HAP-1 (cell line): Measurements from ENCODE around the gene SOS1.

Experiments
- DNase-seq, 2 experiments: peaks; one replicate each; pipeline ENCODE4 v3.0.0-alpha.2; 2016 to 2020; ENCODE audit warnings: low spot score in 2 of 2
- H3K27me3 ChIP-seq: fragments of 250-450 bp; sonication (Bioruptor Pico); 2 replicates; pipeline ENCODE4 v1.5.1; 2020; ENCODE audit warnings: low read depth, mild to moderate bottlenecking, moderate library complexity
- H3K36me3 ChIP-seq: fragments of 250-450 bp; sonication (Bioruptor Pico); replicated peaks from 2 replicates; pipeline ENCODE4 v1.5.1; 2020; ENCODE audit warnings: mild to moderate bottlenecking
- H3K4me1 ChIP-seq: fragments of 250-450 bp; sonication (Bioruptor Pico); 2 replicates; pipeline ENCODE4 v1.5.1; 2020; ENCODE audit warnings: mild to moderate bottlenecking
- H3K4me3 ChIP-seq: fragments of 250-450 bp; sonication (Bioruptor Pico); 2 replicates; pipeline ENCODE4 v1.5.1; 2020; ENCODE audit warnings: mild to moderate bottlenecking, moderate library complexity
- H3K9me3 ChIP-seq: fragments of 250-450 bp; sonication (Bioruptor Pico); 2 replicates; pipeline ENCODE4 v1.5.1; 2020; ENCODE audit warnings: mild to moderate bottlenecking, moderate library complexity
- in situ Hi-C: fragments of 300-500 bp; cut with MboI; formaldehyde crosslinking; loops from 3 replicates; pipeline ENCODE4 v1.14.3; 2020; ENCODE audit warnings: low sequenced_read_pairs, inconsistent platforms, mixed read lengths

Gene SOS1

GRCh38 chr2:39107724-39108273, 13.1 kb downstream of the SOS1 start:
- H3K4me1 ChIP-seq: peaks cover 10% of the 10 kb centered on the region
- peak; percentile 29 to 36 for DNase-seq
- H3K36me3 ChIP-seq: no peaks in the 10 kb centered on the region
- in situ Hi-C loops: no loop called here
- H3K27me3 ChIP-seq: no peaks in the 10 kb centered on the region
- H3K4me3 ChIP-seq: no peak overlapping the region
- peaks cover 3% of the 10 kb centered on the region; the same call in 1 of the 2 replicates for H3K9me3 ChIP-seq

- H3K9me3 ChIP-seq: peaks cover 3% of the 10 kb centered on the region; the same call in 1 of the 2 replicates
- H3K4me3 ChIP-seq: no peak overlapping the region
- peak; percentile 42 to 52 for DNase-seq
- H3K27me3 ChIP-seq: no peaks in the 10 kb centered on the region
- no peaks in the 10 kb centered on the region for H3K36me3 ChIP-seq
- in situ Hi-C loops: no loop called here
- H3K4me1 ChIP-seq: peaks cover 10% of the 10 kb centered on the region
Measured at GRCh38 chr2:39107156-39107555, 13.7 kb downstream of the SOS1 start.

- no peaks in the 10 kb centered on the region for H3K36me3 ChIP-seq
- H3K9me3 ChIP-seq: no peaks in the 10 kb centered on the region
- H3K4me1 ChIP-seq: peaks cover 2% of the 10 kb centered on the region; the same call in 1 of the 2 replicates
- in situ Hi-C loops: no loop called here
- no peak overlapping the region for H3K4me3 ChIP-seq
- H3K27me3 ChIP-seq: no peaks in the 10 kb centered on the region
- DNase-seq: no peak
Measured at GRCh38 chr2:39099870-39100728, 20.8 kb downstream of the SOS1 start.

GRCh38 chr2:39099310-39099869, 21.5 kb downstream of the SOS1 start:
- Histone ChIP-seq H3K4me1 (peaks cover 2% of the 10 kb centered on the region; the same call in 1 of the 2 replicates), H3K36me3 (no peaks in the 10 kb centered on the region)
- in situ Hi-C loops: no loop called here

GRCh38 chr2:39095624-39096023, 25.2 kb downstream of the SOS1 start:
- H3K4me3 ChIP-seq: no peak overlapping the region
- H3K27me3 ChIP-seq: no peaks in the 10 kb centered on the region
- H3K4me1 ChIP-seq: no peaks in the 10 kb centered on the region
- H3K9me3 ChIP-seq: no peaks in the 10 kb centered on the region
- no peaks in the 10 kb centered on the region for H3K36me3 ChIP-seq
- in situ Hi-C loops: no loop called here
- DNase-seq: no peak

More at GRCh38 chr2:39099310-39099869, 21.5 kb downstream of the SOS1 start:
- no peak for DNase-seq
- H3K4me3 ChIP-seq: no peak overlapping the region
- no peaks in the 10 kb centered on the region for H3K9me3 ChIP-seq
- no peaks in the 10 kb centered on the region for H3K27me3 ChIP-seq

GRCh38 chr2:39094717-39095363, 26.0 kb downstream of the SOS1 start:
- DNase-seq: no peak
- Histone ChIP-seq H3K9me3 (no peaks in the 10 kb centered on the region), H3K27me3 (no peaks in the 10 kb centered on the region), H3K4me1 (no peaks in the 10 kb centered on the region), H3K4me3 (no peak overlapping the region), H3K36me3 (no peaks in the 10 kb centered on the region)
- in situ Hi-C loops: no loop called here

- DNase-seq: no peak
- in situ Hi-C loops: no loop called here
- no peaks in the 10 kb centered on the region for H3K4me1 ChIP-seq
- H3K9me3 ChIP-seq: no peaks in the 10 kb centered on the region
- H3K4me3 ChIP-seq: no peak overlapping the region
- no peaks in the 10 kb centered on the region for H3K36me3 ChIP-seq
- no peaks in the 10 kb centered on the region for H3K27me3 ChIP-seq
Measured at GRCh38 chr2:39093218-39093898, 27.5 kb downstream of the SOS1 start.

GRCh38 chr2:39091543-39091942, 29.3 kb downstream of the SOS1 start:
- no peaks in the 10 kb centered on the region for H3K4me1 ChIP-seq
- H3K4me3 ChIP-seq: no peak overlapping the region
- H3K9me3 ChIP-seq: no peaks in the 10 kb centered on the region
- no peaks in the 10 kb centered on the region for H3K36me3 ChIP-seq
- in situ Hi-C loops: no loop called here
- H3K27me3 ChIP-seq: no peaks in the 10 kb centered on the region
- DNase-seq: no peak

GRCh38 chr2:39091063-39091462, 29.8 kb downstream of the SOS1 start:
- no peak for DNase-seq
- in situ Hi-C loops: no loop called here
- Histone ChIP-seq H3K27me3 (no peaks in the 10 kb centered on the region), H3K4me3 (no peak overlapping the region), H3K9me3 (no peaks in the 10 kb centered on the region), H3K36me3 (no peaks in the 10 kb centered on the region), H3K4me1 (no peaks in the 10 kb centered on the region)

GRCh38 chr2:39080152-39080551, 40.7 kb downstream of the SOS1 start:
- H3K4me1 ChIP-seq: no peaks in the 10 kb centered on the region
- no peaks in the 10 kb centered on the region for H3K27me3 ChIP-seq
- no peaks in the 10 kb centered on the region for H3K9me3 ChIP-seq
- DNase-seq: no peak
- no peak overlapping the region for H3K4me3 ChIP-seq
- in situ Hi-C loops: no loop called here
- no peaks in the 10 kb centered on the region for H3K36me3 ChIP-seq

GRCh38 chr2:39069890-39070465, 50.9 kb downstream of the SOS1 start:
- no peak for DNase-seq
- no peaks in the 10 kb centered on the region for H3K9me3 ChIP-seq
- no peaks in the 10 kb centered on the region for H3K27me3 ChIP-seq
- H3K4me1 ChIP-seq: peaks cover 21% of the 10 kb centered on the region
- in situ Hi-C loops: no loop called here
- H3K36me3 ChIP-seq: no peaks in the 10 kb centered on the region; the same call in 1 of the 2 replicates
- no peak overlapping the region for H3K4me3 ChIP-seq

- Histone ChIP-seq H3K4me3 (no peak overlapping the region), H3K27me3 (no peaks in the 10 kb centered on the region), H3K9me3 (no peaks in the 10 kb centered on the region), H3K4me1 (peaks cover 21% of the 10 kb centered on the region), H3K36me3 (no peaks in the 10 kb centered on the region; the same call in 1 of the 2 replicates)
- no peak for DNase-seq
- in situ Hi-C loops: no loop called here
Measured at GRCh38 chr2:39069136-39069515, 51.7 kb downstream of the SOS1 start.
